HepG2 (cell line): ENCODE measurements around the gene ORC3. TPM values are rescaled to one million over a fixed set of nuclear protein-coding genes. Genes with fewer than 3 reads are reported as not detected.

Experiments
- AKAP8 ChIP-seq: sonication (generic); formaldehyde crosslinking; IDR thresholded peaks from 2 replicates; pipeline ENCODE4 v1.5.1; 2020; ENCODE audit warnings: mild to moderate bottlenecking, missing genetic modification reagents
- FOXO1 ChIP-seq: sonication (generic); formaldehyde crosslinking; IDR thresholded peaks from 2 replicates; pipeline ENCODE4 v1.4.0; 2020; ENCODE audit warnings: missing genetic modification reagents
- HCFC1 ChIP-seq: fragments of 150-350 bp; IDR thresholded peaks from 2 replicates; pipeline ENCODE4 v1.6.1; 2014; ENCODE audit warnings: low read depth, low read length
- HMGXB3 ChIP-seq: sonication (generic); formaldehyde crosslinking; IDR thresholded peaks from 2 replicates; pipeline ENCODE4 v1.4.0; 2020; ENCODE audit warnings: missing genetic modification reagents, borderline replicate concordance
- HOMEZ ChIP-seq: IDR thresholded peaks from 2 replicates; pipeline ENCODE4 v1.6.1; 2016; ENCODE audit warnings: low read depth
- IKZF1 ChIP-seq: fragments of 450-650 bp; IDR thresholded peaks from 2 replicates; pipeline ENCODE4 v1.7.1; 2016
- KLF13 ChIP-seq: sonication (generic); formaldehyde crosslinking; IDR thresholded peaks from 2 replicates; pipeline ENCODE4 v1.4.0; 2020; ENCODE audit warnings: mild to moderate bottlenecking, missing genetic modification reagents
- MNT ChIP-seq: fragments of 450-650 bp; IDR thresholded peaks from 2 replicates; pipeline ENCODE4 v1.6.1; 2016
- NR1H2 ChIP-seq: sonication (generic); formaldehyde crosslinking; IDR thresholded peaks from 2 replicates; pipeline ENCODE4 v1.8.1; 2022; ENCODE audit warnings: low read depth, missing genetic modification reagents, borderline replicate concordance
- SIN3B ChIP-seq: fragments of 150-350 bp; IDR thresholded peaks from 2 replicates; pipeline ENCODE4 v1.6.1; 2014; ENCODE audit warnings: low read length
- STAG1 ChIP-seq: sonication (generic); formaldehyde crosslinking; IDR thresholded peaks from 2 replicates; pipeline ENCODE4 v1.4.0; 2020; ENCODE audit warnings: missing genetic modification reagents
- TBX3 ChIP-seq: fragments of 450-650 bp; IDR thresholded peaks from 2 replicates; pipeline ENCODE4 v1.6.1; 2017; ENCODE audit warnings: antibody characterized with exemption, mild to moderate bottlenecking, inconsistent platforms, borderline replicate concordance
- TRIM22 ChIP-seq: fragments of 450-650 bp; IDR thresholded peaks from 2 replicates; pipeline ENCODE4 v1.6.1; 2017
- TRIM24 ChIP-seq: sonication (generic); formaldehyde crosslinking; IDR thresholded peaks from 2 replicates; pipeline ENCODE4 v1.8.0; 2022; ENCODE audit warnings: mild to moderate bottlenecking, missing genetic modification reagents
- ZBTB26 ChIP-seq: IDR thresholded peaks from 2 replicates; pipeline ENCODE4 v1.6.1; 2016; ENCODE audit warnings: missing compliant biosample characterization, missing genetic modification reagents, borderline replicate concordance
- ZFAT ChIP-seq: sonication (generic); formaldehyde crosslinking; conservative IDR thresholded peaks from 2 replicates; pipeline ENCODE4 v1.8.1; 2023; ENCODE audit warnings: missing genetic modification reagents, inconsistent platforms
- ZFX ChIP-seq: sonication (generic); formaldehyde crosslinking; IDR thresholded peaks from 2 replicates; pipeline ENCODE4 v1.4.0; 2020; ENCODE audit warnings: mild to moderate bottlenecking, low read depth, missing genetic modification reagents, moderate library complexity
- ZNF230 ChIP-seq: sonication (generic); formaldehyde crosslinking; IDR thresholded peaks from 2 replicates; pipeline ENCODE4 v1.4.0; 2020; ENCODE audit warnings: mild to moderate bottlenecking, missing genetic modification reagents
- ZNF772 ChIP-seq: sonication (generic); formaldehyde crosslinking; IDR thresholded peaks from 2 replicates; pipeline ENCODE4 v1.5.0; 2020; ENCODE audit warnings: mild to moderate bottlenecking, missing genetic modification reagents
- polyA plus RNA-seq, 8 experiments: library from polyadenylated mRNA; depleted of rRNA in 3 of 8; stranded (reverse) in 7 of 8; unstranded in 1 of 8; fragments of >200 nt; fragmentation: Illumina TruSeq in 4 of 8; extraction: Trizol in 4 of 8; gene quantifications; 2 replicates each; pipeline versions ENCODE4 v1.2.1 to v1.2.3, GENCODE V29; 2011 to 2016; ENCODE audit warnings: low read depth in 4 of 8, missing spikeins in 1 of 8, mixed read lengths in 1 of 8; ENCODE audit not compliant: insufficient read depth in 1 of 8
- total RNA-seq, 5 experiments: library from RNA; depleted of rRNA; stranded (reverse); fragments of >200 nt; fragmentation: Illumina TruSeq; extraction: Trizol; gene quantifications; 2 replicates each; pipeline ENCODE4 v1.2.3, GENCODE V29; 2016; ENCODE audit warnings: low read depth in 1 of 5

The ORC3 gene
- total and polyA plus RNA-seq, 2 of the 13 experiments (the other 11 are each of a cell fraction or from before 2014, with no cell fraction given) = 21.8 to 43.5 TPM

- TF ChIP-seq SIN3B (peak; percentile 82; the same call in 1 of the 2 replicates), ZFX (peak; percentile 44), TRIM22 (no peak), MNT (peak; percentile 44; the same call in 1 of the 2 replicates), ZNF772 (CRISPR knock-in tag) (0 out of 2 replicates have a peak, but pooled peaks have one; percentile 53), ZFAT (CRISPR knock-in tag) (no peak), STAG1 (peak; percentile 17; the same call in 1 of the 2 replicates), TRIM24 (CRISPR knock-in tag) (no peak), ZNF230 (peak; percentile 47; the same call in 1 of the 2 replicates), HCFC1 (peak; percentile 32; the same call in 1 of the 2 replicates), HMGXB3 (CRISPR knock-in tag) (peak; percentile 86), FOXO1 (CRISPR knock-in tag) (no peak; the same call in 1 of the 2 replicates), ZBTB26 (CRISPR knock-in tag) (peak; percentile 72; the same call in 1 of the 2 replicates), TBX3 (no peak), AKAP8 (CRISPR knock-in tag) (no peak), HOMEZ (CRISPR knock-in tag) (peak; percentile 72; the same call in 1 of the 2 replicates), KLF13 (CRISPR knock-in tag) (no peak), NR1H2 (CRISPR knock-in tag) (no peak), IKZF1 (no peak)
These were observed at the start of gene ORC3, which contains the start of gene RARS2 (continued) for GRCh38 chr6:87589693-87590416.
